Endothelial cell of umbilical vein (primary cell): ENCODE measurements around the gene CYP4F22. TPM values are rescaled to one million over a fixed set of nuclear protein-coding genes. Genes with fewer than 3 reads are reported as not detected.

Experiments used
- BruUV-seq: library from RNA; stranded (reverse); fragments of 400-500 nt; replicated peaks from 2 replicates; lab custom pipeline; 2021; lab: Mats Ljungman, UMichigan
- CTCF ChIA-PET: fragments of 300-600, 350-600 bp; sonication (Branson Sonifier 250); formaldehyde crosslinking; loops from one replicate; lab custom pipeline; 2021; ENCODE audit warnings: antibody characterized with exemption, inconsistent platforms; lab: Charles Lee
- POLR2A ChIA-PET: fragments of 300-600, 350-600 bp; sonication (Branson Sonifier 250); formaldehyde crosslinking; loops from one replicate; lab custom pipeline; 2021; ENCODE audit warnings: antibody characterized with exemption, inconsistent platforms; lab: Charles Lee
- DNase-seq: peaks from one replicate; pipeline ENCODE4 v3.0.0-alpha.2; 2011; ENCODE audit warnings: low read depth, low spot score
- FAIRE-seq: peaks from 2 replicates; lab custom pipeline; 2011; peaks lifted over from hg19 to GRCh38; lab: Jason Lieb, UNC
- H2AFZ ChIP-seq: 2 replicates; pipeline ENCODE4 v1.6.0; 2012; ENCODE audit warnings: low read depth, low read length, control low read depth, inconsistent platforms
- H3K27ac ChIP-seq: 2 replicates; pipeline ENCODE4 v1.5.1; 2011; ENCODE audit warnings: low read depth, mild to moderate bottlenecking, control low read depth, low read length, moderate library complexity; ENCODE audit not compliant: insufficient read depth
- H3K27me3 ChIP-seq, 2 experiments: 2 replicates each; pipeline versions ENCODE4 v1.6.0 to v1.6.1; 2011; ENCODE audit warnings: low read length in 2 of 2, mixed read lengths in 1 of 2; ENCODE audit not compliant: control insufficient read depth in 2 of 2, insufficient read depth in 2 of 2
- H3K36me3 ChIP-seq, 2 experiments: 2 replicates in 1 of 2; 3 replicates in 1 of 2; pipeline ENCODE4 v1.5.1; 2011; ENCODE audit warnings: low read length in 2 of 2, mild to moderate bottlenecking in 1 of 2, moderate library complexity in 1 of 2; ENCODE audit not compliant: control insufficient read depth in 2 of 2, insufficient read depth in 2 of 2; ENCODE audit errors: extremely low read depth in 1 of 2
- H3K4me1 ChIP-seq: 3 replicates; pipeline ENCODE4 v1.5.1; 2011; ENCODE audit warnings: mild to moderate bottlenecking, low read length; ENCODE audit not compliant: control insufficient read depth, insufficient read depth; ENCODE audit errors: extremely low read depth
- H3K4me2 ChIP-seq: 2 replicates; pipeline ENCODE4 v1.6.1; 2011; ENCODE audit warnings: low read length, control low read depth, mixed read lengths; ENCODE audit not compliant: insufficient read depth
- H3K4me3 ChIP-seq, 3 experiments: fragments of 200-600 bp in 1 of 3; sonication (generic), shearing (Covaris generic) in 1 of 3; replicated peaks in 1 of 3; 2 replicates each; pipeline ENCODE4 v1.5.1; 2011 to 2016; ENCODE audit warnings: control low read depth in 3 of 3, low read length in 3 of 3, mild to moderate bottlenecking in 2 of 3, inconsistent platforms in 1 of 3, low read depth in 1 of 3, moderate library complexity in 1 of 3; ENCODE audit not compliant: insufficient read depth in 1 of 3
- H3K79me2 ChIP-seq: 2 replicates; pipeline ENCODE4 v1.6.0; 2012; ENCODE audit warnings: low read length, inconsistent platforms; ENCODE audit not compliant: control insufficient read depth, insufficient read depth
- H3K9ac ChIP-seq: replicated peaks from 2 replicates; pipeline ENCODE3; 2011; ENCODE audit warnings: low read length, control low read depth; ENCODE audit not compliant: insufficient read depth; ENCODE audit errors: extremely low read depth
- H3K9me1 ChIP-seq: replicated peaks from 3 replicates; pipeline ENCODE4 v1.6.0; 2011; ENCODE audit warnings: mild to moderate bottlenecking, low read length; ENCODE audit not compliant: control insufficient read depth, insufficient read depth; ENCODE audit errors: extremely low read depth
- H3K9me3 ChIP-seq: replicated peaks from 2 replicates; pipeline ENCODE4 v1.5.1; 2012; ENCODE audit warnings: low read length, inconsistent platforms; ENCODE audit not compliant: control insufficient read depth, insufficient read depth
- H4K20me1 ChIP-seq: replicated peaks from 2 replicates; pipeline ENCODE3; 2011; ENCODE audit warnings: mild to moderate bottlenecking, low read length; ENCODE audit not compliant: control insufficient read depth, insufficient read depth; ENCODE audit errors: extremely low read depth
- EZH2 ChIP-seq: IDR thresholded peaks from 2 replicates; pipeline ENCODE4 v1.6.1; 2012; ENCODE audit warnings: borderline replicate concordance, low read depth, mild to moderate bottlenecking, moderate library complexity, low read length, inconsistent platforms; ENCODE audit not compliant: severe bottlenecking
- FOS ChIP-seq: IDR thresholded peaks from 2 replicates; pipeline ENCODE4 v1.6.1; 2011; ENCODE audit warnings: mild to moderate bottlenecking, low read length, moderate library complexity, borderline replicate concordance; ENCODE audit not compliant: insufficient read depth
- GATA2 ChIP-seq: IDR thresholded peaks from 2 replicates; pipeline ENCODE4 v1.7.0; 2011; ENCODE audit warnings: low read depth, mild to moderate bottlenecking, moderate library complexity, mixed read lengths, low read length; ENCODE audit not compliant: insufficient read length, insufficient read depth
- JUN ChIP-seq: IDR thresholded peaks from 2 replicates; pipeline ENCODE4 v1.6.1; 2011; ENCODE audit warnings: borderline replicate concordance, low read depth; ENCODE audit not compliant: insufficient read length, insufficient read depth
- MYC ChIP-seq: IDR thresholded peaks from one replicate; pipeline ENCODE4 v1.6.1; 2011; ENCODE audit warnings: mild to moderate bottlenecking, low read depth, low read length
- POLR2A ChIP-seq: IDR thresholded peaks from 2 replicates; pipeline ENCODE4 v1.6.1; 2012; ENCODE audit warnings: low read depth, mild to moderate bottlenecking, control low read depth, low read length
- POLR2AphosphoS5 ChIP-seq: IDR thresholded peaks from 2 replicates; pipeline ENCODE4 v1.6.1; 2012; ENCODE audit warnings: low read depth, mild to moderate bottlenecking, control low read depth, low read length, moderate library complexity; ENCODE audit not compliant: insufficient read depth
- dilution Hi-C: fragments of 300-500 bp; cut with MboI; formaldehyde crosslinking; loops from one replicate; pipeline ENCODE4 v1.15.0; 2019; ENCODE audit warnings: low sequenced_read_pairs; ENCODE audit not compliant: extremely low pct_ligation_motif_present
- intact Hi-C: fragments of 100-400 bp; cut with micrococcal nuclease; formaldehyde crosslinking; loops from one replicate; pipeline ENCODE4 v1.10.0; 2022
- polyA plus RNA-seq, 4 experiments: library from polyadenylated mRNA; depleted of rRNA in 3 of 4; stranded (reverse) in 3 of 4; unstranded in 1 of 4; fragments of >200 nt; gene quantifications; 2 replicates each; pipeline versions ENCODE4 v1.2.1 to v1.2.3, GENCODE V29; 2011 to 2012; ENCODE audit warnings: missing spikeins in 1 of 4
- total RNA-seq: library from RNA; stranded (reverse); gene quantifications from 2 replicates; pipeline ENCODE4 v1.2.3, GENCODE V29; 2021
- TF ChIP-seq, protein P1 (sequence below), 2 donors: IDR thresholded peaks; 1 replicate in 1 of 2; 2 replicates in 1 of 2; pipeline ENCODE4 v1.5.1; 2011; ENCODE audit warnings: low read length in 2 of 2, mild to moderate bottlenecking in 2 of 2, moderate library complexity in 2 of 2, control low read depth in 1 of 2, inconsistent platforms in 1 of 2, low read depth in 1 of 2; ENCODE audit not compliant: insufficient read depth in 1 of 2; ENCODE audit errors: extremely low read depth in 1 of 2
- TF ChIP-seq, protein P2 (sequence below): IDR thresholded peaks from 2 replicates; pipeline ENCODE4 v1.6.1; 2011; ENCODE audit not compliant: insufficient read depth, insufficient read length

The CYP4F22 gene
- total and polyA plus RNA-seq, 2 donors (not counting 3 experiments of a cell fraction or from before 2014, with no cell fraction given), result not detected

GRCh38 chr19:15466851-15467733 is 41.2 kb upstream of the CYP4F22 start:
- Histone ChIP-seq H3K9me3 (no peaks in the 10 kb centered on the region), H3K4me3 (no peak overlapping the region), H3K36me3 (no peaks in the 10 kb centered on the region), H4K20me1 (no peaks in the 10 kb centered on the region), H3K27me3 (peaks cover 0 to 2% of the 10 kb centered on the region in 2 experiments), H3K9me1 (no peaks in the 10 kb centered on the region), H2AFZ (no peak overlapping the region), H3K4me1 (peaks cover 39% of the 10 kb centered on the region), H3K4me2 (peak overlapping the region; percentile 6), H3K9ac (no peak overlapping the region), H3K27ac (peak overlapping the region; percentile 41), H3K79me2 (no peaks in the 10 kb centered on the region)
- DNase-seq (peak; percentile 99), FAIRE-seq (peak; percentile 99)
- TF ChIP-seq FOS (peak; percentile 95), JUN (peak; percentile 92), MYC (no peak), EZH2 (no peak), GATA2 (peak; percentile 98), POLR2AphosphoS5 (peak; percentile 86), POLR2A (peak; percentile 45)
- TF ChIP-seq, protein P1, sequence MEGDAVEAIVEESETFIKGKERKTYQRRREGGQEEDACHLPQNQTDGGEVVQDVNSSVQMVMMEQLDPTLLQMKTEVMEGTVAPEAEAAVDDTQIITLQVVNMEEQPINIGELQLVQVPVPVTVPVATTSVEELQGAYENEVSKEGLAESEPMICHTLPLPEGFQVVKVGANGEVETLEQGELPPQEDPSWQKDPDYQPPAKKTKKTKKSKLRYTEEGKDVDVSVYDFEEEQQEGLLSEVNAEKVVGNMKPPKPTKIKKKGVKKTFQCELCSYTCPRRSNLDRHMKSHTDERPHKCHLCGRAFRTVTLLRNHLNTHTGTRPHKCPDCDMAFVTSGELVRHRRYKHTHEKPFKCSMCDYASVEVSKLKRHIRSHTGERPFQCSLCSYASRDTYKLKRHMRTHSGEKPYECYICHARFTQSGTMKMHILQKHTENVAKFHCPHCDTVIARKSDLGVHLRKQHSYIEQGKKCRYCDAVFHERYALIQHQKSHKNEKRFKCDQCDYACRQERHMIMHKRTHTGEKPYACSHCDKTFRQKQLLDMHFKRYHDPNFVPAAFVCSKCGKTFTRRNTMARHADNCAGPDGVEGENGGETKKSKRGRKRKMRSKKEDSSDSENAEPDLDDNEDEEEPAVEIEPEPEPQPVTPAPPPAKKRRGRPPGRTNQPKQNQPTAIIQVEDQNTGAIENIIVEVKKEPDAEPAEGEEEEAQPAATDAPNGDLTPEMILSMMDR (IDR thresholded peaks at IDR 0.05; ENCODE audit: extremely low read depth in 1 of 2, insufficient read depth in 1 of 2, low read depth in 1 of 2, low read length in 2 of 2), result no peak
- TF ChIP-seq, protein P2, sequence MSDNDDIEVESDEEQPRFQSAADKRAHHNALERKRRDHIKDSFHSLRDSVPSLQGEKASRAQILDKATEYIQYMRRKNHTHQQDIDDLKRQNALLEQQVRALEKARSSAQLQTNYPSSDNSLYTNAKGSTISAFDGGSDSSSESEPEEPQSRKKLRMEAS, result no peak
- intact Hi-C loops, result loop anchor here (1.0 to 5.0 kb wide), 4 partner anchors 15 to 90 kb away; no protein-coding TSS in a partner anchor
- POLR2A ChIA-PET, result interaction anchor here (0.7 to 1.3 kb wide), 5 partner anchors 11 to 88 kb away, joined by 3 to 4 read pairs (median 4); partner anchors contain the start of genes AKAP8 and AKAP8L
- dilution Hi-C loops, result no loop called here
- CTCF ChIA-PET, result interaction anchor here (1.1 to 4.2 kb wide), 7 partner anchors 8 to 290 kb away, joined by 3 to 29 read pairs (median 7); partner anchors contain the start of gene AKAP8L
- TSS peak; percentile 27 for BruUV-seq
